HG03095 (cell line): ENCODE results near the gene FUT4.

Source experiments
- ATAC-seq: cut with Tn5 transposase; IDR thresholded peaks from one replicate; pipeline ENCODE4 v1.9.1; 2021; ENCODE audit warnings: moderate library complexity; ENCODE audit not compliant: unreplicated experiment

Gene FUT4

GRCh38 chr11:94597896-94598295, 54.2 kb downstream of the FUT4 start:
- no peak for ATAC-seq
